Measurements from ENCODE around the gene NOTCH2.

NOTCH2 gene

GRCh38 chr1:119962296-119962968, 107.0 kb downstream of the NOTCH2 start:
- no peak overlapping the region for H3K27ac ChIP-seq
- TF ChIP-seq CTCF (conservative IDR thresholded peaks at IDR 0.05): no peak

DNA sequence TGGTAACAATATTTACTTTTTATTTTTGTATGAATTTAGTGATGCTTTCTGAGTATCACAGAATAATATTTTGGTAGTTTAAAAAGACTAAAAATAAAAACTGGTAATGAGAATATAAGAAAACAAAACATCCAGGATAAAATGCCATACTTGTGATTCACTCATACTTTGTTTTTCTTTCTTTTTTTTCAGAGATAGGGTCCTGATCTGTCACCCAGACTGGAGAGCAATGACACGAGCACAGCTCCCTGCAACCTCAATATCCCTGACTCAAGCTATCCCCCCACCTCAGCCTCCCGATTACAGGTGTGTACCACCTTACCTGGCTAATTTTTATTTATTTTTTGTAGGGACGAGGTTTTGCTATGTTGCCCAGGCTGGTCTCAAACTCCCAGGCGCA, 109.0 kb downstream of the NOTCH2 start:
- H3K27ac ChIP-seq: no peak overlapping the region
- no peak for TF ChIP-seq CTCF (conservative IDR thresholded peaks at IDR 0.05)

GRCh38 chr1:119959268-119960220, 109.9 kb downstream of the NOTCH2 start:
- no peak for TF ChIP-seq CTCF (conservative IDR thresholded peaks at IDR 0.05)
- H3K27ac ChIP-seq: no peak overlapping the region

DNA sequence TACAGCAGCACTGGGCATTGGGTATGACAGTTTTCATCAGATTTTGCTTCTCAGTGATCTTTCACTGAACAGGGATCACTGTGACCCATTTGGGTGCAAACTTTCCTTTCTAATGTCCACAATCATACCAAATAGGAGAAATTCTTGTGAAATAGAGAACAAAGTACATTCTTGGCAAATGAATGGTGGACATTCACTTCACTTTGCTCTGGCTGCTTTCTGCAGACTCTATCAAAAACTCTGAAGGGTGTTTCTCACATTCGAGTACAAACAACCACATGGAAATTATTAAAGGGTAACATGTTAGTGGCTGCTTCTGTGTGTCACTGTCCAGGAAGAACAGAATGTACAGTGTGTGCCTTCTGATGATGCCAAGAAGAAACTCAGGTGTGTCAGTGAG, 111.2 kb downstream of the NOTCH2 start:
- TF ChIP-seq CTCF (conservative IDR thresholded peaks at IDR 0.05): no peak
- H3K27ac ChIP-seq: 0 out of 2 replicates have a peak overlapping the region, but pooled peaks have one; percentile 5

DNA sequence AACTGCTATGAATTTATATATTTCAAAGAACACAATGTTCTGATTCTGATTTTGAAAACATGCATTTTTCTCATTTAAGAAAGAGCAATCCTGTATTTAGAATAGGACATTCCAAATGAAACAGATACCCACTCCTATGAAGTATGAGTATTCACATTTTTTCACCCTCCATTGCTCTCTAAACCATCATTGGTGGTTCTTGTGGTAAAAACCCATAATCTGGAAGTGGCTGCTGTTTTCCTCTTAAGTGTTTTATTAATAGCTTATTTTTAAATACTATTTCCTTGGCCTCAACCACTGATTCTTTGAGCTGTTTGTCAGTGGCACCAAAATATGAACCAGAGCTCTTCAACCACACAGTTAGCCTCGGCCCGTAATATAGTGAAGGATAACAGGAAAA, 113.2 kb downstream of the NOTCH2 start:
- no peak overlapping the region for H3K27ac ChIP-seq
- no peak for TF ChIP-seq CTCF (conservative IDR thresholded peaks at IDR 0.05)

DNA sequence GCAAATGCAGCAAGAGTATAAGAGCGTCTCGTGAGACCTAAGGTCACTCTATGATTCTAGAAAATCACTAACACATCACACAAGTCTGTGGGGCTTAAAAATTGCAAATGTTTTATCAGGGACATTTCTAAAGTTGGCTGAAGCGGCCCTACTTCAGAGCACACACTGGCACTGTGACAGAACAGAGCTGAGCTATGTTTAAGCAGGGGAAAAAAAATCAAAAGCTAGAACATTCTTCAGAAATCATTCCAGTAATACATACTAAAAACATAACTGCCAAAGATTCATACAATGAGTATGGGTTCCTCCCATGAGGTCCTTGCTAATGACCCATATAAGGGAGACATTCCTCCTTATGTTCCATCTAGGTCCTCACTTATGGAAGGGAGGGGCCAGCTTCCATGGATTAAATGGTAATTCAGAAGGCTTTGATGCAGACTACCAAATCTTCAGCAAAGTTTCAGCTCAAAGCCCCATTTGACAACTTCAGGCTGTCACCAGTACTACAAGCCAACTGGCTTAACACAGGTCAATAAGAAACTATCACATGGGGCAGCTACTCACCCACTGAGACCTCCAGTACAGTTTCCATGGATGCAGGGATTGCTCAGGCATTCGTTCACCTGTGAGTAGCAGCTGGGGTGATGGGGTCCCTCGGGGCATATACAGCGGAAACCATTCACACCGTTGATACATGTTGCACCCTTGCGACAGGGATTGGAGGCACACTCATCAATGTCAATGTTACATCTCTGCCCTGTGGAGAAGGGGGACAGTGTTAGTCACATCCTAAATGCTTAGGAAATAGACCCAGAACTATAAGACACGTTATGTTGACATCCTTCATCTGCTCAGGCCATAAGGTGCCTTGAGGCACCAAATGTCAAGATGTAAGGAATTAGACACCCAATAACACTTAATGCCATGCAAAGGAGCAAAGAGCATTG, 114.7 kb downstream of the NOTCH2 start:
- no peak overlapping the region for H3K27ac ChIP-seq
- TF ChIP-seq CTCF (conservative IDR thresholded peaks at IDR 0.05): no peak
